Right ventricle myocardium inferior (tissue), 1 donor: Measurements from ENCODE around the gene MIGA2. TPM values are rescaled to one million over a fixed set of nuclear protein-coding genes. Genes with fewer than 3 reads are reported as not detected.
A peak's percentile ranks its signal among the peaks of the same experiment; 100 is the strongest.
"Not testable (repeated sequence)": the region's sequence is repeated elsewhere in the genome, so short reads cannot be mapped to it uniquely, and the experiment has no call there.

Source experiments
- ATAC-seq: fragments of 200-7000 bp; cut with Tn5 transposase; one replicate; pipeline ENCODE4 v1.9.1; 2020; ENCODE audit warnings: mild to moderate bottlenecking, moderate library complexity
- DNase-seq: peaks from one replicate; pipeline ENCODE4 v3.0.0; 2021; ENCODE audit errors: missing footprints
- intact Hi-C: fragments of 100-400 bp; cut with DNase I; formaldehyde crosslinking; loops from one replicate; pipeline ENCODE4 v1.11.0; 2022
- total RNA-seq: library from RNA; stranded (reverse); fragmentation: NEBNext Ultra II Directional; extraction: Animal tissue kit (Norgen Biotek cat#: 25700); gene quantifications from one replicate; pipeline ENCODE4 v1.2.1, GENCODE V29; 2021
- donor health status: DM: no; HTN: yes; CAD: no; lungs with severe emphysema.

MIGA2 gene
- total RNA-seq, 1 donor from 2014 or later: 38.2 TPM

- DNase-seq (no peak), ATAC-seq (no peak)
- intact Hi-C loops: no loop called here
These were observed 4.9 kb upstream of the MIGA2 start for GRCh38 chr9:129031514-129031913.

- ATAC-seq (no peak), DNase-seq (no peak)
- intact Hi-C loops: no loop called here
These were observed 3.8 kb upstream of the MIGA2 start for GRCh38 chr9:129032541-129033159.

GRCh38 chr9:129033216-129033615, 3.2 kb upstream of the MIGA2 start:
- intact Hi-C loops: no loop called here
- DNase-seq: no peak
- ATAC-seq: no peak

GRCh38 chr9:129035838-129036237, 588 bp upstream of the MIGA2 start:
- intact Hi-C loops, DNase-seq: not testable (repeated sequence)
- peak; percentile 2 for ATAC-seq

- peak; percentile 0 for ATAC-seq
- DNase-seq: no peak
- intact Hi-C loops: no loop called here
These were observed 719 bp downstream of the MIGA2 start for GRCh38 chr9:129036923-129037766.

- DNase-seq (no peak), ATAC-seq (peak; percentile 30)
- intact Hi-C loops: no loop called here
These were observed 1.3 kb downstream of the MIGA2 start for GRCh38 chr9:129037767-129038098.

- intact Hi-C loops: no loop called here
- peak; percentile 80 for DNase-seq
- ATAC-seq: peak; percentile 29
These were observed 1.9 kb downstream of the MIGA2 start for GRCh38 chr9:129038109-129038852.

GRCh38 chr9:129040113-129040643, 3.8 kb downstream of the MIGA2 start:
- intact Hi-C loops: no loop called here
- no peak for ATAC-seq
- no peak for DNase-seq

- DNase-seq (no peak), ATAC-seq (no peak)
- intact Hi-C loops: no loop called here
These were observed 5.6 kb downstream of the MIGA2 start for GRCh38 chr9:129042016-129042415.

GRCh38 chr9:129052592-129052991, 16.2 kb downstream of the MIGA2 start:
- ATAC-seq (peak; percentile 89), DNase-seq (peak; percentile 87)
- intact Hi-C loops: loop anchor here (1.0 kb wide), 1 partner anchor 17 kb away; no protein-coding TSS in a partner anchor

GRCh38 chr9:129053020-129053419, 16.6 kb downstream of the MIGA2 start:
- ATAC-seq (no peak), DNase-seq (no peak)
- intact Hi-C loops: no loop called here

GRCh38 chr9:129054163-129054851, 17.9 kb downstream of the MIGA2 start:
- ATAC-seq: no peak
- DNase-seq: peak; percentile 5
- intact Hi-C loops: no loop called here

GRCh38 chr9:129058965-129059795, 22.8 kb downstream of the MIGA2 start:
- intact Hi-C loops: no loop called here
- DNase-seq (no peak), ATAC-seq (no peak)

GRCh38 chr9:129059796-129060785, 23.7 kb downstream of the MIGA2 start:
- intact Hi-C loops: no loop called here
- DNase-seq (no peak), ATAC-seq (no peak)

GRCh38 chr9:129060991-129061390, 24.6 kb downstream of the MIGA2 start:
- intact Hi-C loops: no loop called here
- ATAC-seq: no peak
- DNase-seq: no peak

- DNase-seq (no peak), ATAC-seq (no peak)
- intact Hi-C loops: no loop called here
These were observed 26.6 kb downstream of the MIGA2 start for GRCh38 chr9:129063061-129063460.

- intact Hi-C loops: no loop called here
- no peak for DNase-seq
- no peak for ATAC-seq
These were observed 28.1 kb downstream of the MIGA2 start for GRCh38 chr9:129064499-129064908.
